T-cell (primary cell): ENCODE measurements around the gene LPCAT2. TPM values are rescaled to one million over a fixed set of nuclear protein-coding genes. Genes with fewer than 3 reads are reported as not detected.

Experiments
- ATAC-seq, 4 experiments: fragments of 200-7000 bp in 3 of 4; fragments of 150-1000 bp in 1 of 4; cut with Tn5 transposase; replicated peaks in 1 of 4; 1 replicate in 3 of 4; 2 replicates in 1 of 4; pipeline ENCODE4 v1.10.0; 2021; ENCODE audit warnings: moderate library complexity in 3 of 4, mild to moderate bottlenecking in 2 of 4, moderate number of reproducible peaks in 1 of 4
- CTCF ChIA-PET, 2 donors: fragments of 300-600 bp; sonication (Branson Sonifier 250); formaldehyde crosslinking; loops; one replicate each; lab custom pipeline; 2022; ENCODE audit warnings: antibody characterized with exemption in 2 of 2; lab: Charles Lee
- POLR2A ChIA-PET, 2 donors: fragments of 300-600 bp; sonication (Branson Sonifier 250); formaldehyde crosslinking; loops; one replicate each; lab custom pipeline; 2022; ENCODE audit warnings: antibody characterized with exemption in 2 of 2; lab: Charles Lee
- DNase-seq, 35 experiments: peaks; one replicate each; pipeline versions ENCODE4 v3.0.0 to v3.0.0-alpha.2; 2013 to 2023
- H3K27ac ChIP-seq: one replicate; pipeline ENCODE4 v1.5.1; 2013; ENCODE audit warnings: low read length
- H3K27me3 ChIP-seq, 2 experiments: replicated peaks in 1 of 2; 1 replicate in 1 of 2; 2 replicates in 1 of 2; pipeline versions ENCODE4 v1.6.1 to v1.7.0; 2013; ENCODE audit warnings: low read length in 1 of 2, mixed read lengths in 1 of 2; ENCODE audit not compliant: control insufficient read depth in 2 of 2, insufficient read depth in 2 of 2; ENCODE audit errors: extremely low read depth in 1 of 2
- H3K36me3 ChIP-seq, 2 donors: 1 replicate in 1 of 2; 2 replicates in 1 of 2; pipeline versions ENCODE4 v1.6.1 to v1.7.0; 2013; ENCODE audit warnings: low read length in 1 of 2; ENCODE audit not compliant: control insufficient read depth in 2 of 2, insufficient read depth in 1 of 2; ENCODE audit errors: extremely low read depth in 1 of 2
- H3K4me1 ChIP-seq, 2 experiments: 1 replicate in 1 of 2; 2 replicates in 1 of 2; pipeline versions ENCODE4 v1.6.1 to v1.7.0; 2013; ENCODE audit warnings: low read length in 2 of 2, mixed read lengths in 1 of 2; ENCODE audit not compliant: insufficient read depth in 2 of 2, control insufficient read depth in 1 of 2; ENCODE audit errors: extremely low read depth in 1 of 2
- H3K4me3 ChIP-seq, 2 donors: 1 replicate in 1 of 2; 2 replicates in 1 of 2; pipeline versions ENCODE4 v1.5.1 to v1.7.0; 2013; ENCODE audit warnings: mild to moderate bottlenecking in 2 of 2, low read length in 1 of 2, moderate library complexity in 1 of 2; ENCODE audit not compliant: control insufficient read depth in 1 of 2; ENCODE audit errors: extremely low read depth in 1 of 2
- H3K9me3 ChIP-seq: 2 replicates; pipeline ENCODE4 v1.7.0; 2013
- H3K27ac Mint-ChIP-seq, 2 donors: one replicate each; pipeline ENCODE4 v1.8.0; 2020 to 2021; ENCODE audit warnings: mild to moderate bottlenecking in 2 of 2, mixed read lengths in 2 of 2
- H3K27me3 Mint-ChIP-seq, 2 donors: one replicate each; pipeline ENCODE4 v1.8.0; 2021 to 2022; ENCODE audit warnings: mixed read lengths in 2 of 2
- H3K36me3 Mint-ChIP-seq: one replicate; pipeline ENCODE4 v1.8.0; 2021; ENCODE audit warnings: mixed read lengths
- H3K4me1 Mint-ChIP-seq, 3 donors: one replicate each; pipeline ENCODE4 v1.8.0; 2020 to 2022; ENCODE audit warnings: mixed read lengths in 3 of 3, mild to moderate bottlenecking in 1 of 3
- H3K4me3 Mint-ChIP-seq, 3 donors: one replicate each; pipeline ENCODE4 v1.8.0; 2020 to 2022; ENCODE audit warnings: mild to moderate bottlenecking in 3 of 3, mixed read lengths in 3 of 3, moderate library complexity in 3 of 3
- H3K9me3 Mint-ChIP-seq, 3 donors: one replicate each; pipeline ENCODE4 v1.8.0; 2020 to 2022; ENCODE audit warnings: mixed read lengths in 3 of 3
- WGBS: methylation state at CpG from one replicate; pipeline ENCODE4 v1.1.5; 2013; ENCODE audit warnings: missing lambda C conversion rate; ENCODE audit not compliant: insufficient coverage; 5-methylcytosine and 5-hydroxymethylcytosine counted together
- total RNA-seq, 35 experiments: library from RNA in 6 of 35; stranded (reverse) in 6 of 35; fragments of 120-200 nt in 1 of 35; gene quantifications; one replicate each; pipeline versions ENCODE4 v1.2.1 to v1.2.4 and lab custom pipeline; 2013 to 2026

The LPCAT2 gene
- total RNA-seq, 5 donors from 2014 or later (not counting 1 experiment from before 2014, with no cell fraction given): 0.25 to 1.1 (median 0.79) TPM

- Histone ChIP-seq H3K9me3 (no peaks in the 10 kb centered on the region), H3K36me3 (no peaks in the 10 kb centered on the region), H3K27me3 (peaks cover 0 to 2% of the 10 kb centered on the region in 2 experiments), H3K27ac (no peak overlapping the region), H3K4me1 (no peaks in the 10 kb centered on the region), H3K4me3 (no peak overlapping the region)
- peaks cover 0 to 4% of the 10 kb centered on the region in 2 donors for H3K27me3 Mint-ChIP-seq
- no peaks in the 10 kb centered on the region for H3K9me3 Mint-ChIP-seq
- CTCF ChIA-PET: no interaction called here
- no peak overlapping the region for H3K27ac Mint-ChIP-seq
- no CpG with 5 or more reads among the region's 2 CpGs for WGBS
- no peak for DNase-seq
- POLR2A ChIA-PET: no interaction called here
- H3K4me3 Mint-ChIP-seq: no peak overlapping the region
- H3K4me1 Mint-ChIP-seq: no peaks in the 10 kb centered on the region
- H3K36me3 Mint-ChIP-seq: no peaks in the 10 kb centered on the region
- ATAC-seq: no peak
These were observed 34.6 kb downstream of the LPCAT2 start for GRCh38 chr16:55543472-55543871.

GRCh38 chr16:55552621-55553020 is 43.7 kb downstream of the LPCAT2 start:
- ATAC-seq: no peak
- CTCF ChIA-PET: no interaction called here
- Mint-ChIP-seq H3K36me3 (no peaks in the 10 kb centered on the region), H3K4me3 (no peak overlapping the region), H3K9me3 (no peaks in the 10 kb centered on the region), H3K27ac (no peak overlapping the region), H3K4me1 (no peaks in the 10 kb centered on the region), H3K27me3 (peaks cover 1 to 5% of the 10 kb centered on the region in 2 donors)
- Histone ChIP-seq H3K9me3 (no peaks in the 10 kb centered on the region), H3K27ac (no peak overlapping the region), H3K36me3 (no peaks in the 10 kb centered on the region), H3K4me1 (no peaks in the 10 kb centered on the region), H3K27me3 (no peaks in the 10 kb centered on the region), H3K4me3 (no peak overlapping the region)
- DNase-seq: no peak
- POLR2A ChIA-PET: no interaction called here

GRCh38 chr16:55555436-55555835 is 46.6 kb downstream of the LPCAT2 start:
- no peaks in the 10 kb centered on the region for H3K4me1 ChIP-seq
- no peaks in the 10 kb centered on the region for H3K36me3 Mint-ChIP-seq
- ChIA-PET CTCF (no interaction called here), POLR2A (no interaction called here)
- no peak overlapping the region for H3K4me3 ChIP-seq
- H3K27ac ChIP-seq: no peak overlapping the region
- no peaks in the 10 kb centered on the region for H3K36me3 ChIP-seq
- ATAC-seq (no peak), DNase-seq (no peak)
- no peaks in the 10 kb centered on the region for H3K4me1 Mint-ChIP-seq
- no peak overlapping the region for H3K4me3 Mint-ChIP-seq
- no peak overlapping the region for H3K27ac Mint-ChIP-seq
- peaks cover 1 to 5% of the 10 kb centered on the region in 2 donors for H3K27me3 Mint-ChIP-seq
- H3K9me3 ChIP-seq: no peaks in the 10 kb centered on the region
- H3K27me3 ChIP-seq: no peaks in the 10 kb centered on the region
- WGBS: no CpG with 5 or more reads among the region's 2 CpGs
- H3K9me3 Mint-ChIP-seq: no peaks in the 10 kb centered on the region

DNA sequence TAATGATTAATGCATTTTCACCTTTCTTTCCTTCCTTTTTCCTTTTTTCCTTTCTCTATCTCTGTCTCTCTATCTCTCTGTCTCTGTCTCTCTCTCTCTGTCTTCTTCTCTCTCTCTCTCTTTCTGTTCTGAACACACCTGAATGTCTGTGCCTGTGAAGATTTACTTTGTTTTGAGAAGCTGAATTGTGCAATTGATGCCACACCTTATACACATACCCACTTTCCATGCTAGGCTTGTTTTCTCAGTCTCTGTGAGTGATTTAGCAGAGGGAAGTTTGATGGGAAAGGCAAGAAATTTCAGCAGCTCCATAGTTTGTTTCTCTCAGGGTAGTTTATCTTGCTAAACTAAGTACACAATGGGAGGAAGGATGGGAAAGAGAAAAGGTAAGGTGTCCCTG is 48.3 kb downstream of the LPCAT2 start:
- no peak overlapping the region for H3K4me3 ChIP-seq
- H3K9me3 Mint-ChIP-seq: no peaks in the 10 kb centered on the region
- ChIA-PET POLR2A (no interaction called here), CTCF (no interaction called here)
- H3K4me3 Mint-ChIP-seq: no peak overlapping the region
- H3K27ac ChIP-seq: no peak overlapping the region
- H3K27ac Mint-ChIP-seq: no peak overlapping the region
- no peaks in the 10 kb centered on the region for H3K36me3 Mint-ChIP-seq
- H3K4me1 Mint-ChIP-seq: no peaks in the 10 kb centered on the region
- no peaks in the 10 kb centered on the region for H3K4me1 ChIP-seq
- H3K9me3 ChIP-seq: no peaks in the 10 kb centered on the region
- ATAC-seq (no peak), DNase-seq (no peak)
- H3K27me3 Mint-ChIP-seq: peaks cover 1 to 8% of the 10 kb centered on the region in 2 donors
- H3K27me3 ChIP-seq: no peaks in the 10 kb centered on the region
- H3K36me3 ChIP-seq: no peaks in the 10 kb centered on the region

GRCh38 chr16:55559233-55559632 is 50.4 kb downstream of the LPCAT2 start:
- no peak for DNase-seq
- Mint-ChIP-seq H3K27ac (no peak overlapping the region), H3K9me3 (no peaks in the 10 kb centered on the region), H3K4me1 (no peaks in the 10 kb centered on the region), H3K36me3 (no peaks in the 10 kb centered on the region), H3K4me3 (no peak overlapping the region), H3K27me3 (peaks cover 4 to 9% of the 10 kb centered on the region in 2 donors)
- Histone ChIP-seq H3K27ac (no peak overlapping the region), H3K4me3 (no peak overlapping the region), H3K4me1 (no peaks in the 10 kb centered on the region), H3K9me3 (no peaks in the 10 kb centered on the region), H3K27me3 (no peaks in the 10 kb centered on the region), H3K36me3 (no peaks in the 10 kb centered on the region)
- ATAC-seq: no peak
- CTCF ChIA-PET: no interaction called here
- POLR2A ChIA-PET: no interaction called here

DNA sequence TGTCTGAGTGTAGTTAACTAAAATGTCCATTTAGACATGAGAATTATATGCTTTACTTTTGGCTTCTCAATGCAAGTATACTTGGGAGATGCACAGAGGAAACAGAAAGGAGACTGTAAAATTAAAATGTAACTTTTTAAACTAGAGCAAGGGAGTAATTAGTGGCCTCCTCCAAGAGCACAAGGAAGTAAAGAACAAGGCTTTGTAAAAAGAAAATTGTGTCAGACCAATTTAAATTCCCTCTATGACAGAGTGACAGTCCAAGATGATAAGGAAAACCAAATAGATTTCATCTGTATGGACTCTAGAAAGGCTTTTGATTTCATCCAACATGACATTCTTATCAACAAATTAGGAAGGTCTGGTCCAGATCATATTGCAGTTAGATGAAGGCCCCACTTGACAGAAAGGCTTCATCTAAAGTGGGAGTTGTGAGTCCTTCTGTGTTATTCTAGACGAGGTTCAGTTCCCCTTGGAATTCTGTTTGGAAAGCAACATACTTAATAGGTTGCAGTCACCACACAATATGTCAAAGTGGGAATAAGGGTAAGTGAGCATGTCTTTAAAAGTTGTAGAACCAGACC is 51.2 kb downstream of the LPCAT2 start:
- Mint-ChIP-seq H3K27me3 (peaks cover 4 to 9% of the 10 kb centered on the region in 2 donors), H3K4me3 (no peak overlapping the region), H3K4me1 (no peaks in the 10 kb centered on the region), H3K9me3 (no peaks in the 10 kb centered on the region), H3K27ac (no peak overlapping the region), H3K36me3 (no peaks in the 10 kb centered on the region)
- ChIA-PET CTCF (no interaction called here), POLR2A (no interaction called here)
- DNase-seq (no peak), ATAC-seq (no peak)
- WGBS: no CpG with 5 or more reads among the region's 1 CpG
- Histone ChIP-seq H3K9me3 (no peaks in the 10 kb centered on the region), H3K36me3 (no peaks in the 10 kb centered on the region), H3K4me3 (no peak overlapping the region), H3K27ac (no peak overlapping the region), H3K4me1 (no peaks in the 10 kb centered on the region), H3K27me3 (no peaks in the 10 kb centered on the region)

GRCh38 chr16:55561319-55561848 is 52.5 kb downstream of the LPCAT2 start:
- ChIA-PET POLR2A (no interaction called here), CTCF (no interaction called here)
- no peak overlapping the region for H3K4me3 Mint-ChIP-seq
- H3K27ac ChIP-seq: no peak overlapping the region
- H3K27me3 ChIP-seq: no peaks in the 10 kb centered on the region
- H3K4me3 ChIP-seq: no peak overlapping the region
- H3K36me3 ChIP-seq: no peaks in the 10 kb centered on the region
- peaks cover 4 to 9% of the 10 kb centered on the region in 2 donors for H3K27me3 Mint-ChIP-seq
- H3K4me1 Mint-ChIP-seq: no peaks in the 10 kb centered on the region
- H3K9me3 Mint-ChIP-seq: no peaks in the 10 kb centered on the region
- no peaks in the 10 kb centered on the region for H3K4me1 ChIP-seq
- no peak for ATAC-seq
- no peaks in the 10 kb centered on the region for H3K36me3 Mint-ChIP-seq
- WGBS: no CpG with 5 or more reads among the region's 2 CpGs
- no peak for DNase-seq
- H3K27ac Mint-ChIP-seq: no peak overlapping the region
- no peaks in the 10 kb centered on the region for H3K9me3 ChIP-seq
